Measurements from ENCODE around the gene ASB5.

- TF ChIP-seq CTCF (IDR thresholded peaks at IDR 0.05) (peak; percentile 11 to 43 (median 25)), POLR2A (IDR thresholded peaks at IDR 0.05) (no peak)
Measured at GRCh38 chr4:176277162-176277904, 8.3 kb upstream of the ASB5 start.

Measured in adrenal gland (tissue), 5 donors.